Measurements from ENCODE around the gene SDK1.

Gene SDK1

DNA sequence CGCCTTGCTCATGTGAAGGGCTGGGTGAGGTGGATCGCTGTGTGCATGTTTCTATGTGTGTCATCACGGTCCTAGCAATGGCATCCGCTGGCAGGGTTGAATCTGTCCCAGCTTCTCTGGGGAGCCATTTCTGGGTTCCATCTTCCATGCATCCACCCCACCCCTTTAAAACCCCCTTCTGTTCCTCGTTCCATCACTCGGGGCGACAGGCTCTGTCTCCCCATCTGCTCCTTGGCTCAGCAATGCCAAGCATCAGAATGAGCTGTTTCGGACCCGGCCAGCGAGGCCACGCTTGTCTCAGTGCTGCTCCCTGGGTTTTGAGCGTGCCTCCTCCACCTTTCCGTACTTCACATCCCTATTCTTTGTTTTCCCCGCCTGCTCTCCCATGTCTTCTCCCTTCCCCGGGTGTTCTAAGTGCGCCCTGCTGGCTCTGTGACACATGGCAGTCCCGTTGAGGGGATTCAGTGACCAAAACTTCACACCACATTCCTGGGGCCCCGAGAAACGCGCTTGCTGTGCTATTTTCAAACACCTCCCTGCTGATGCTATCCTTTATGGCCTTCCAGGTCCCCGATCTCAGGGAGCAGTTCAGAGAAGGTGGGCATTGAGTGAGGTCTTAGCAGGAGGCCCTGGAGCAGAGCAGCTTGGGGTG is 827.0 kb downstream of the SDK1 start:
- no peak for DNase-seq

DNA sequence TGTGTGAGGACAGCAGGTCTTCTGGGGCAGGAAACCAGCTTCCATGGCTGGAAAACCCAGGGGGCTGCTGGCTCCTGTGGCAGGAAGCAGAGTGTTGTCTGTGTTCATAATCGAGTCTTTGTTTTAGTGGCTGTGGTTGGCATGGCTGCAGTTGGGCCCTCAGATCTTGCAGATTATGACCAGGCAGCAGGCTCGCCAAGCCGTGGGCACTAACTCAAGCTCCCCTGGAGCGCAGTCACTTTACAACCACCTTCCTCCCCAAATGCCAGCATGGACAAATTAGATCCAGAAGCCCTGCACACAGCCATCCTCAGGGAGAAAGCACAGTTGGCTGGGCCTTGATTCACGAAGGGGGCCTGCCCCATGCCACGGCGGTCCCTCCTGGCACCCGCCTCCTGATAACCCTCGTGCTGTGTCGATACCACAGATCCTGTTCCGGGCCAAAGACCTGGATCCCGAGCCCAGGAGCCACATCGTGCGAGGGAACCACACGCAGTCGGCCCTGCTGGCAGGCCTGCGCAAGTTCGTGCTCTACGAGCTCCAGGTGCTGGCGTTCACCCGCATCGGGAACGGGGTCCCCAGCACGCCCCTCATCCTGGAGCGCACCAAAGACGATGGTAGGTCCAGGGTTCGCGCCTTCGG is 828.5 kb downstream of the SDK1 start:
- no peak for DNase-seq

DNA sequence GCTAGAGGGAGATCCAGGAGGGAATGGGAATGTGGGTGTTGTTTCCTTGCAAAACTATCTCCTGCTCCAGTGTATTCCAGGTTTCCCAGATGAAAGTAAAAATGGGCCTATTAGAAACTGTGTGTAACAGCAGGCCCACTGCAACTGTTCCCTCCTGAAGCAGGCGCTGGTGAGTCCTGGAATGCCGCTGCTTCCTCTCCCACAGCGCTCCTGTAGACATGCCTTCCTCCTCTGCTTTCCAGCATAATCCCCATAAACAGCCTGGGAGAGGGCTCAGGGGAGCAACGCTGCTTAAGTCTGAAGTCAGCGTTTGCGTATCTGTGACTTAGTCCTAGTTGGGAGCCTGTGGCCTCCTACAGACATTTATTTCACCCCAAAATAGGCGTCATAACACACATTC is 830.0 kb downstream of the SDK1 start:
- DNase-seq: no peak

DNA sequence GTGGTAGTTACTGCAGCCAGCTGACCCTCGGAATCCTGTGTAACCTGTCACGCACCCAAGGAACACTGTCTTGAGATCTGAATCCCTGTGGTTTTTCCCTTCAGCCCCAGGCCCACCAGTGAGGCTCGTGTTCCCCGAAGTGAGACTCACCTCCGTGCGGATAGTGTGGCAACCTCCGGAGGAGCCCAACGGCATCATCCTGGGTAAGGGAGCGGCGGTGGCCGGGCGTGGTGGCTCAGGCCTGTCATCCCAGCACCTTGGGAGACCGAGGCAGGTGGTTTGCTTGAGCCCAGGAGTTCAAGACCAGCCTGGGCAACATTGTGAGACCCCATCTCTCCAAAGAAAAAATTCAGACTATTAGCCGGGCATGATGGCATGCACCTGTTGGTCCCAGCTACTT is 831.2 kb downstream of the SDK1 start:
- no peak for DNase-seq

DNA sequence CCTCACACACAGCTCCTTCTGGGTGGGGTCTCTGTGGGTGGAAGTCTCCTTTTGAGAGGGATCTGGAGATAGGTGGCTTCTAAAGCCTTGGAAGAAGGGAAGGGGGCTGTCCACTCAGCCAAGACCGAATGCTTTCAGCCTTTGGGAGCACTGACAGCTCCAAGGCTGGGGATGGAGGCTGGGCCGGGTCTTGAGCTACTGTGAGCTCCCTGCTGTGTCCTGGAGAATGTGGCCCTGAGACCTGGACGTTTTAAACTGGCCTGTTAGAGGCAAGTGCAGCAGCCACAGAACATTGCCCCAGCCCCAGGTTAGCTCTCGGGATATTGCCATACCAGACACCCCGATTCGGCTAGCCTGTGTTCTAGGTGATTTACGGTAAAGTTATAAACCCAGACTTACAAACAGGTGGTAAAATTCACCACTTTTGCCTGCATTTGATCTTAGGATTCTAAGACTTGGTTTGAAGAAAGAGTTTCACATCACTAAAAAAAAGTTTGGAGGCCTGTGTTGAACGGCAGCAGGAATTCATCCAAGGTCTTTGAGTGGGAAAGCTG is 832.5 kb downstream of the SDK1 start:
- no peak for DNase-seq

DNA sequence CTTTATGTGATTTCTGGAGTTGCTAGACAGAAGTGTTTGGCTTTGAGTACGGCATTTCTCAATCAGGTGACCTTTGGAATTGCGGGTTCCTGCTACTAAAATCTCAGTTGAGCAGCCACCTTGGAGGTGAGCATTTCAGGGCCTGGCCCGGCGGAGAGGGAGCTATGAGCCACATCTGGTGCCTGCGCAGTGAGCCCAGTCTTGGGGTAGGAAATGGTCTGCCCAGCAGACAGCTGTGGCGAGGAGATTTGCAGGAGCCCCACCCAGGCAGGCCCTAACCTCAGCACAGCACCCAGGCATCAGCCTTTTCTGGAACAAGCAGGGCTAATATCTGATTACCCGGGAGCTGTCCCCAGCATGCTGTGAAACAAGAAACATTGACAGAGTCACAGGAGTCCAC is 833.2 kb downstream of the SDK1 start:
- no peak for DNase-seq

DNA sequence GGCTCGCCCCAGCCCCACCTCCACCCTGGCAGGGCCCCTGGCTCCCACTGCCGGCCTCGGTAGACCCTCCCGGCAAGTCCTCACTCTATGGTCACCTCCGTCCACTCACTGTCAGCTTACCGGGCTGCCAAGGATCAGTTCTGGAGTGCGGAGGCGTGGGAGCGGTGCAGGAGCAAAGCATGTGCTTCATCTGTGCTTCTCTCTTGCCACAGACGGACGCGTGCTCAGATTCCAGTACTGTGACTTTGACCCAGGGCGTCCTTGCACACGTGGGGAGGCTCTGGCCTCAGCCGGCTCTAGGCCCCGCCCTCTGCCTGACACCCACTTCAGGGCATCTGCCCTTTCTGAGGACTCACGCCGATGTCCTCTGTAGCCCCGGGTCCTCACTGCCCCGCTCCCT is 833.6 kb downstream of the SDK1 start:
- DNase-seq: no peak

DNA sequence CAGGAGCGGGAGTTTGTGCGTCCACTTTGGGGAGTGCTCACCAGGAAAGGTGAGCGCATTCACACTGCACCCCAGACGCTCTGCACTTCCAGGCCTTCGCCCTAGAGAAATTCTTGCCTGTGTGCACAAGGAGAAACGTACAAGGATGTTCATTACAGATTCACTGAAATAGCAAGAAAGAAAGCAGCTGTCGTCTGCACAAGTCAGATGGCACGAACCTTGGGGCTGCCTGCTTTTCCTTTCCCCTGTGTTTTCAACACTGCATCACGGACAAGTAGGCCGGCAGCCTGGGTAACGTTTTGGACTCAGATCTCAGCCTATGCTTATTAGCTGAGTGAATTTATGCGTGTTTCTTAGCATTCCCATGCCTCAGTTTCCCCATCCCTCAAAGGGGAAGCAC is 834.2 kb downstream of the SDK1 start:
- DNase-seq: no peak

DNA sequence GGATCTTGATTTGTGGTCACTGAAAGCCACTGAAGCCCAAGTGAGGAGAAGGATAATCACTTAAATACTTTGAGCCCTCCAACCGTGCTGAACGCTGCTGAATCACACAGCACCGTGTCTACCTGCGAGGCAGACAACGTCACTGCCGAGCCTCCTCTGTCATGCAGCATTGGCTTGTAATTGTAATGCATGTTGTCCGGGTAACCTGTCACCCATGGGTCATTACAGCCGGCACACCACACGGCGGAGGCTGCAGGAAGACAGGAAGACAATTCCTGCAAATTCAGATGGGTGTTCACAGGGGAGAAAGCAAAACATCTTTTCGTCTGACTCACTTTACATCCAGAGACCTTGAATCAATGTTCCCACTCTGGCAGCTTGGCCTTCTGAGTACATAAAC is 835.0 kb downstream of the SDK1 start:
- DNase-seq: no peak

DNA sequence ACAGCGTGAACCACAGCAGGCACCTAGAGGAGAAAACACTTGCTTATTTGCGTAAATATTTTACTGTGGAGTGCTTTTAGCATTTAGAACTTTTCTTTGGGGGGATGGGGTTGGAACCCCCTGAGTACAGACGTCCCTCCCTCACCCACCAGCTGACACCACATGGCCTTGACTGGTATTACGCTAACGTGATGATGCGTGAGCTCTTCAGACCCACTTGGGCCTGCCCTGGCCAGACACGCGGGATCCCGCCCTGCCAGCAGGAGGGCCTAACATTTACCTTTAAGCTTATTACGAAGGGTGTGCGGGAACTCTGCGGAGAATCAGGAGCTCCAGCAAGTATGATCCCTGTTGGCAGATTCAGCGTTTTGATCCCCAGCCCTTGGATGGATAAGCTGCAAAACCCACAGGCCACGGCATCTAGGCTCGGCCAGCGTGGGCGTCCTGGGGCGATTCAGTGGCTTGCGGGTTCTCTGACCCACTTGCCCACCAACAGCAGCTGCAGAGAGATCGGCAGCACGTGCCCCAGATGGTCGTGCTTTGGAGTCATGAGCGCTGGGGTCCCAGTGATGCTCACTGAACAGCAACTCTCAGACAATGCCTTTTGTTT is 835.6 kb downstream of the SDK1 start:
- DNase-seq: no peak

DNA sequence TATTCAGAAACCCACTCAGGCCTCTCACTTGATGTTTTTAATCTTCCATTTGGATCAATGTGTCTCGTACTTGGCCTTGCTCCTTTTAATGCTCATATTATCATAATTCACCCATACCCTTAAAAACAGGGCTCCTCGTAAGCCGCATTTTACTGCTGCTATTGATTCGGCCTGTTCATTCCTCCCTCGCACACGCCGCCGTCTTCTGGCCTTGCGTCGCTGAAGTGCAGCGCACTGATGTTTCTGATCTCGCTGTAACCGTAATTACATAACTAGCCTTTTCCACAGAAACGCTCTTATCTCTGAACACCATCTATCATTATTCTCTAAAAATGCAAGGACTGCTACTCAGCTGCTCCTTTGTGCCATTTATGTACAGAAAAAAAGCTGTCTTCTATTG is 836.5 kb downstream of the SDK1 start:
- DNase-seq: no peak

DNA sequence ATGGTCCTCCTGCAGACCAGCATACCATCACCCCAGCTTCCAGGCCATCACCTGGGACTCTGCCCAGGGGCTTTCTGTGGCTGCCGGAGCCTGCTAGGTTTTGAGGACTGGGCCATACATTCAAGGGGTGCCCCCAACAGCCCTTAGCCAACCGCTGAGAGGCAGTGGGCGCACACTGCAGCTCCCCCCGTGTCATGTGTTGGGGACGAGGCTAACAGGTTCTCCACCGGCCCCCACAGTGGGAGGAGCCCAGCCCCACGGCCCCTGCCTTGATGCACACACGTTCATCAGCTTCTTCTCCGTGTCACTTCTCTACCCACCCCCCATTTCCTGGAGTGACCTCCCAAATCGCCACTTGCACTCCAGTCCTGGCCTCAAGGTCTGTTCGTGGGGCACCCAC is 837.8 kb downstream of the SDK1 start:
- no peak for DNase-seq

DNA sequence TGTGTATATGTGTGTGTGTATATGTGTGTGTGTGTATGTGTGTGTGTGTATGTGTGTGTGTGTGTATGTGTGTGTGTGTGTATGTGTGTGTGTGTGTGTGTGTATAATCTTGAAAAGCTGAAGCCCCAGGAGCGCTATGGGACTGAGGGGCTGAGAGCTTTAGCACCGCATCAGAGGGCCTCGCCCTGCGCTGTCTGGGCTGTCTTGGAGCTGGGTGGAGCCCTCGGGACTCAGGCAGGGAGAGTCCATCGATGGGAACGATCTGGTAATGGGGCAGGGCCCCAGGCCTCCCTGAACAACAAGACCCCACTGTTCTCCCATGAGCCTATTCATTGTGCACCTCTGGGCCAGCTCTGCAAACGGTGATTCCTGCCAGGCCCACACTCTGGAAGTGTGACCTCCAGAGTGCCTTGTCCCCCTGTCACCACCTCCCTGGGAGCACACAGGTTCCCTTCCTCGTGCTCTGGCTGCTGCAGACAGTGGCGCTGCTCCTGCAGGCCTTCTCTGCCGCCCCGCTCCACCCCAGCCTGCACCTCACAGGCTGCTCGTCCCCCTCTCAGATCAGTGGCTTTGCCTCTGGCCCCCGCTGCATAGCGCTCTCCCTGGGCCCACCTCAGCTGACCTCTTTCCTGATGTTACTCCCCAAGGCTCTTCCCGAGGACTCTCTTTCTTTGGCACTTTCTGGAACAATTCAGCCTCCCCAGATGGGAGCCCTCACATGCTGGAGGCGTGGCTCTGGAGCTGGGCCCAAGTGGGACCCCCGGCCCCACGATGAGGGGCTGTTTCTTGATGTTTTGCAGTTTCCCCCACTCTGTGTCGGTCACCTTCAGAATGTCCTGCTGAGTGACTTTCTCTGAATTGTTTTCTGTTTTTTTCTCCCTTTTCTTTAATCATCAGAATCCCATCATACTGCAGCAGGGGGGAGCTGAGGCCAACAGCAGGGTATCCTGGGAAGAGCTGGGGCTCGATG is 838.9 kb downstream of the SDK1 start:
- DNase-seq: no peak

DNA sequence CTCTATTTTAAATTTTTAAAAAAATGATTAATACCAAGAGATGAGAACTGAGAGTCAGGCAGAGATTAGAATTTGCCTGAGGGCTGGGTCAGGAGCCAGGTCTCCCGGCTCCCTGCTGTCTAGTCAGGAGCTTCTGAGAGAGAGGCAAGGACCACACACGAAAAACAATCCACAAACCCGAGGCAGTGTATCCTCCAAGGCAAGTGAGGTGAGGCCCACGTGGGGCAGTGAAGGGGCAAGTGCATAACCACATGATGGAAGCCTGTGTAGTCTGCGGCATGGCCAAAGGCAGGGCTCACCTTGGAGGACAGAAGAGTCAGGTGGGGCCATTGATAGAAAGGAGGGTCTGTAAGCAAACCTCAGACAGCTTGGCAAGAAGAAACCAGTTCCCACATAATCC is 839.9 kb downstream of the SDK1 start:
- no peak for DNase-seq

DNA sequence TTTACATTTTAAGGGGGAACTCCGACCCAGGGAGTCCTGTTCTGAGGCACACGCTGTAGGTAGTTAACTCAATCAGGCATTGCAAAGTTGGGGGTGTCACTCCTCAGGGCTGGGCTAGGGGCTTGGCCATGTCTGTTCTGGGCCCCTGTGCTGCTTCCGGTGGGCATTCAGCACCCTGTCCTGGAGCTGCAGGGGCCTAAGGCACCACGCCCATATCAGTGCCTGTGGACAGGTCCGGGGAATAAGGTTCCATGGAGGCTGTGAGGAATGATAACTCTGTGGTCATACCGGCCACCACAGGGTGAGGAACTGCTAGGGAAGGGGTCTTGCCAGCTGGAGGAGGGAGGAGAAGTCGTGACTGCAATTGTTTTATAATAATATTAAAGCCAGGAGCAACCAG is 842.0 kb downstream of the SDK1 start:
- no peak for DNase-seq

DNA sequence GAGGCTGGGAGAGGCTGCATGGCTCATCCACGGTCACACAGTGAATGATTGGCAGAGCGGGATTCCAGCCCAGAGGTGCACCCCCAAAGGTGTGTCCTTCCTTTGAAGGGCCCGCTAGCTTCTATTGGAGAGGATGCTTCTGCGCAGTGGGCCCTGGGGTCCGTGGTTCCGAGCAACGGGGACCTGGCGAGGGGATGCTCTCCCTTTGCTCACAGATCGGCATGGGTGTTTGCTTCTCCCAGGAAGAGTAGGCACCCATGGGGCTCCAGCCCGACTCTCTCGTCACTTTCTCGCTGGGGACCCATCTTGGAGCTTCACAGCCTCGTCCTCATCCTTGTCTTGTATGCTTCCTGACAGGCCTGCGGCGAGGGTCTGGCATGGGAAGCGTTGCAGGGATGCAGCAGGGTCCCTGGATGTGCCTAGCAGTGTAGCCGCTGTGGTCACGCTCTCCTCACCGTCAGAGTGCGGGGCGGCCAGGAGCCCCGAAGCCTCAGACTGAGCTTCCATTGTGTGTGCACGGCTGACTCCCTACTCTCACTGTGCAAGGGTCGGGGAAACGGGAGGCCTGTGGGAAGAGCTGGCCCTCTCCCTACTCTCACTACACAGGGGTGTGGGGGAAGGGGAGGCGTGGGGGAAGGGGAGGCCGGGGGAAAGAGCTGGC is 842.6 kb downstream of the SDK1 start:
- no peak for DNase-seq

DNA sequence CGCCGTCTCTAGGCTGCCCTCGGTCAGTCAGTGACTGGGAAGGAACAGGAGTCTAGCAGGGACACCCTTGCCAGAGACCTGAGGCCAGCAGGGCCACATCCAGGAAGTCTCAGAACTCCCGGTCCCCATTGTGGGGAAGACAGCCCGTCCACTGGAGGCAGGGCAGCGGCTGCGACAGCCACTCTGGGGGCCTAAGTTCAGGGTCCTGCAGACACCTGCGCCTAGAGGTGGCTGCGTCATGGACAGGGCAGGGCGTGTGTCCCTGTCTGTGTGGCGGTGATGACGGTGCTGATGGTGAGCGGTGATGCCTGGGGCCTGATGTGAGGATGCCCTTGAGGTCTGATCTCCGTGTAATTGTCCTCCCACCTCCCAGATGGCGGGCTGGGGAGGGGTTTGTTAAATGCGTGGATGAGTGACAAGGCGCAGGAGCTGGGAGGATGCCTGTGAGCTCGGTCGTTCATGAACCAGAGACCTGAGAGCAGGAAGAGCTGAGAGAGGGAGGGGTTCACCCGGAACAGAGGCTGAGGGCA is 843.2 kb downstream of the SDK1 start:
- DNase-seq: no peak

DNA sequence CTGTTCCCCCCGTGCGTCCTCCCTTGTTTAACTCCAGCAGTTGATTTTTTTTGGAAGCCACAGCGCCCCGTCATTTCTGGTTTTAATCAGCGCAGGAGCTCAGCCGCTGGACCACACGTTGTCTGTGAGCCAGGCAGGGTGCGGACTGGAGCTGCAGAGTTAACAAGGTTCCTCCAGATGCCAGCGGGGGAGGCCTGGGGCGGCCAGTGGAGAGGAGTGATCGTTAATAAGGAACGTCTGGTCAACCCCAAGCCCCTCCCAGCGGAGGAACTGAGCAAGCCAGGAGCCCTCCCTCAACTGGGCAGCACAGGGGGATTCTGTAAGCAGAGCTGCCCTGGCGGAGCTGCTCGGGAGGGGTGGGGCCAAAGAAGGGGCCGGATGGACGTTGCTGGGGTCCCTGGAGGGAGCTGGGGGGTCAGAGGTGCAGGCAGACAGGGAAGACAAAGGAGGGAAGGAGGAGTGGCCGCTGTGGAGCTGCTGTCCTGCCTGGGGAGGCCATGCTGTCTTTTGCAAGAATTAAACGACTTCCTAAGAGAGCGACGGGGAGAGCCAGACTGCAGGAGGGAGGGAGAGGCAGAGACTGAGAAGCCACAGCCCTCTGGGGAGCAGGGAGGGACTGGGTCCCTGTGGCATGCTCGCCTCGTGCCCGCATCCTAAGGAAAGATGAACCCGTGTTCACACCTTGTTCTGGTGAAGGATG is 843.9 kb downstream of the SDK1 start:
- DNase-seq: no peak

DNA sequence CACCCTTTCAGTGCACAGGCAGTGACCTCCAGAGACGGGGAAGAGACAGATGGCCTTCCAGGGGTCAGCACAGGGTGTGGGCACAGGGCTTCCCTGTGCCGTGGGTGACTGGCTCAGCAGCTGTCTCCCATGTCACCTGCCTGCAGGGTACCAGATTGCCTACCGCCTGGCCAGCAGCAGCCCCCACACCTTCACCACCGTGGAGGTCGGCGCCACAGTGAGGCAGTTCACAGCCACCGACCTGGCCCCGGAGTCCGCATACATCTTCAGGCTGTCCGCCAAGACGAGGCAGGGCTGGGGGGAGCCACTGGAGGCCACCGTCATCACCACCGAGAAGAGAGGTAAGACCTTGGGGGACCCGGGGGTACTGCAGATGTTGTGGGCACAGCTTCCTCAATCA is 844.5 kb downstream of the SDK1 start:
- no peak for DNase-seq

DNA sequence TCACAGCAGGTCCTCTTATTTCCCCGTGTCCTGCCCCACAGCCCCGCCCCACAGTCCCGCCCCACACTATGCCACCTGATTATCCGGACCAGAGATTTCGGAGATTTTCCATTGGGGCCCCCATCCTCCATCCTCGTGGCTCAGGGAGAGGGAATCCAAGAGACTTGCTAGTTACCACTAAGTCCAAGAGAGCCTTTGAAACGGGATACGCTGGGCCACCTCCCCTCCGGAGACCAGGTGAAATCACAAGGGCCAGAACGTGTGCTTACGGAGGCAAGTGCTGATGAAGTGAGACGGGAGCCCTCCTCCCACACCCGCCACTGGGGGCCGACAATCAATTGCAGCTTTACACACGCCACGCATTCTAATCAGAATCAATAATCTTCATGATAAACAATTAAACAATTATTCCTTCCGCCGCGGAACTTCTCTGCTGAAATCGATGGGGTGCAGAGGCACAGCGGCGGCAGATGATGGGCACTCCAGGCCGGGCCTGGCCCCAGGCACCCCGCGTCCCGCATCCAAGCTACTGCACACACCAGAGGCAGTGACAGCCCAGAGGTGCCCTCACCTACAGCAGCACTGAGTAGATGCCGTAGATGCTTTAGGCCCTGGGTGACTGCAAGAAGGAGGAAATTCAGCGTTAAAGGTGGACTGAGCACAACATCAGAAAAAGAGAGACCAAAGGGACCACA is 847.0 kb downstream of the SDK1 start:
- no peak for DNase-seq

DNA sequence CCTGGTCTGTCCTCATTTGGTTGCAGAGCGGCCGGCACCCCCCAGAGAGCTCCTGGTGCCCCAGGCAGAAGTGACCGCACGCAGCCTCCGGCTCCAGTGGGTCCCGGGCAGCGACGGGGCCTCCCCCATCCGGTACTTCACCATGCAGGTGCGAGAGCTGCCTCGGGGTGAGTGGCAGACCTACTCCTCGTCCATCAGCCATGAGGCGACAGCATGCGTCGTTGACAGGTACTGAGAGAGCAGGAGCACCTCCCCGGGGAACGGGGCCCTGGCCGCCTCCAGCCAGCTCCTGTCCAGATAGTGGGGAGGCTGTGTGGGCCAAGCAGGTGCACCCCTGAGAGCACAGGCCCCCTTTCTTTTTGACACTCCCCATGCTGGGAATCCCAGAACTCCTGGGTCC is 848.2 kb downstream of the SDK1 start:
- DNase-seq: no peak
